NCI-H460 (cell line): Measurements from ENCODE around the gene COG7. TPM values are rescaled to one million over a fixed set of nuclear protein-coding genes. Genes with fewer than 3 reads are reported as not detected.

Source experiments
- small RNA-seq, 2 experiments: library from RNA; depleted of rRNA; stranded (forward); fragments of <200 nt; gene quantifications; one replicate each; pipeline ENCODE3, GENCODE V24; 2014
- total RNA-seq: library from RNA; depleted of rRNA; stranded (reverse); fragments of >200 nt; shearing (Covaris generic); gene quantifications from 2 replicates; pipeline ENCODE4 v1.2.3, GENCODE V29; 2014; rRNA removed

COG7 gene
- total RNA-seq, 1 experiment from 2014 or later: 22.4 TPM

Small RNA genes lying within 50 kb of the gene (small RNA-seq; reads per million reads assigned to genes)
- 0 reads per million in 2 experiments for gene RF00072

Other genes starting within 250 kb of the COG7 start
- gene SCNN1B, start 150.9 kb downstream of the COG7 start, total RNA-seq: not detected in 2 replicates
- gene GGA2, start 57.3 kb upstream of the COG7 start, total RNA-seq: 17.1 and 17.5 TPM in 2 replicates
- gene EARS2, start 104.2 kb upstream of the COG7 start, total RNA-seq: 28.9 and 32.4 TPM in 2 replicates
- 57.4 and 59.6 TPM in 2 replicates for gene UBFD1, start 104.5 kb upstream of the COG7 start, total RNA-seq
- gene NDUFAB1, start 143.1 kb upstream of the COG7 start, total RNA-seq: 195 and 207 TPM in 2 replicates
- 22.1 and 22.4 TPM in 2 replicates for gene PALB2, start 188.1 kb upstream of the COG7 start, total RNA-seq
- 40.3 and 49.1 TPM in 2 replicates for gene DCTN5, start 188.3 kb upstream of the COG7 start, total RNA-seq
- gene PLK1, start 225.7 kb upstream of the COG7 start, total RNA-seq: 59.1 and 66.3 TPM in 2 replicates